Endodermal cell (in vitro differentiated cells): Measurements from ENCODE around the gene CADM1. TPM values are rescaled to one million over a fixed set of nuclear protein-coding genes. Genes with fewer than 3 reads are reported as not detected.
A peak's percentile ranks its signal among the peaks of the same experiment; 100 is the strongest.

ENCODE experiments used
- DNase-seq: peaks from one replicate; pipeline ENCODE4 v3.0.0-alpha.2; 2017
- H3K27ac ChIP-seq: 2 replicates; pipeline ENCODE4 v1.5.1; 2013; ENCODE audit warnings: mild to moderate bottlenecking, low read depth, low read length, moderate library complexity
- H3K27me3 ChIP-seq: 2 replicates; pipeline ENCODE4 v1.6.1; 2013; ENCODE audit warnings: mild to moderate bottlenecking, low read length, moderate library complexity; ENCODE audit not compliant: insufficient read depth, control insufficient read depth, poor library complexity, severe bottlenecking
- H3K36me3 ChIP-seq: 2 replicates; pipeline ENCODE4 v1.7.0; 2013; ENCODE audit warnings: mild to moderate bottlenecking, low read length, moderate library complexity; ENCODE audit not compliant: control insufficient read depth, insufficient read depth
- H3K4me1 ChIP-seq: one replicate; pipeline ENCODE4 v1.7.0; 2013; ENCODE audit warnings: low read length; ENCODE audit not compliant: control insufficient read depth, insufficient read depth
- H3K4me3 ChIP-seq: 2 replicates; pipeline ENCODE4 v1.5.1; 2013; ENCODE audit warnings: mild to moderate bottlenecking, low read length, moderate library complexity
- H3K9ac ChIP-seq: 2 replicates; pipeline ENCODE4 v1.6.1; 2013; ENCODE audit warnings: mild to moderate bottlenecking, low read length, moderate library complexity; ENCODE audit not compliant: poor library complexity, severe bottlenecking; ENCODE audit errors: extremely low read depth
- H3K9me3 ChIP-seq: 2 replicates; pipeline ENCODE4 v1.6.1; 2013; ENCODE audit warnings: mild to moderate bottlenecking, low read length, moderate library complexity; ENCODE audit not compliant: control insufficient read depth
- H3K27ac Mint-ChIP-seq: 2 replicates; pipeline ENCODE4 v1.8.0; 2020; ENCODE audit warnings: mixed read lengths
- H3K27me3 Mint-ChIP-seq: 2 replicates; pipeline ENCODE4 v1.8.0; 2021; ENCODE audit warnings: mild to moderate bottlenecking, mixed read lengths; ENCODE audit not compliant: insufficient read depth
- H3K36me3 Mint-ChIP-seq: 2 replicates; pipeline ENCODE4 v1.8.0; 2020; ENCODE audit warnings: low read depth, mixed read lengths
- H3K4me1 Mint-ChIP-seq: 2 replicates; pipeline ENCODE4 v1.8.0; 2020; ENCODE audit warnings: mixed read lengths
- H3K4me3 Mint-ChIP-seq: 2 replicates; pipeline ENCODE4 v1.8.0; 2020; ENCODE audit warnings: mild to moderate bottlenecking, moderate library complexity, mixed read lengths
- H3K9me3 Mint-ChIP-seq: 2 replicates; pipeline ENCODE4 v1.8.0; 2020; ENCODE audit warnings: mild to moderate bottlenecking, mixed read lengths
- CTCF ChIP-seq: fragments of 200-600 bp; sonication (generic); conservative IDR thresholded peaks from 2 replicates; pipeline ENCODE4 v1.5.0; 2021; ENCODE audit warnings: antibody characterized with exemption, mild to moderate bottlenecking
- WGBS, 2 experiments: methylation state at CpG; one replicate each; pipeline versions ENCODE4 v1.1.5 to v1.1.7; 2013; ENCODE audit warnings: missing lambda C conversion rate in 2 of 2, mixed read lengths in 1 of 2; ENCODE audit not compliant: insufficient coverage in 1 of 2, insufficient read length in 1 of 2; 5-methylcytosine and 5-hydroxymethylcytosine counted together
- total RNA-seq, 2 donors: library from RNA; stranded (reverse); fragmentation: NEBNext Ultra II Directional in 1 of 2; extraction: Animal tissue kit (Norgen Biotek cat#: 25700) in 1 of 2; gene quantifications; 2 replicates in 1 of 2; 3 replicates in 1 of 2; pipeline ENCODE4 v1.2.1, GENCODE V29; 2021

The CADM1 gene
- total RNA-seq, 2 donors from 2014 or later, result 76.3 to 88.2 TPM

- no peak overlapping the region for H3K27ac ChIP-seq
- WGBS, 2 experiments, result 92% methylated on average over 5 of the region's 5 CpGs; no CpG with 5 or more reads in 1 of the 2 experiments
- Mint-ChIP-seq H3K36me3 (peaks cover 4% of the 10 kb centered on the region), H3K4me1 (peaks cover 33% of the 10 kb centered on the region), H3K27ac (no peak overlapping the region), H3K27me3 (no peaks in the 10 kb centered on the region), H3K9me3 (no peaks in the 10 kb centered on the region), H3K4me3 (no peak overlapping the region)
- peaks cover 5% of the 10 kb centered on the region for H3K36me3 ChIP-seq
- H3K4me3 ChIP-seq, result no peak overlapping the region
- H3K9me3 ChIP-seq, result no peaks in the 10 kb centered on the region
- no peaks in the 10 kb centered on the region for H3K27me3 ChIP-seq
- no peak for TF ChIP-seq CTCF
- H3K9ac ChIP-seq, result no peak overlapping the region
- peaks cover 7% of the 10 kb centered on the region for H3K4me1 ChIP-seq
- no peak for DNase-seq
These were observed 309.5 kb downstream of the CADM1 start for GRCh38 chr11:115194802-115195110.

- Mint-ChIP-seq H3K4me3 (no peak overlapping the region), H3K36me3 (peaks cover 4% of the 10 kb centered on the region), H3K9me3 (no peaks in the 10 kb centered on the region), H3K27ac (no peak overlapping the region), H3K4me1 (peaks cover 33% of the 10 kb centered on the region), H3K27me3 (no peaks in the 10 kb centered on the region)
- no peaks in the 10 kb centered on the region for H3K9me3 ChIP-seq
- no peak overlapping the region for H3K4me3 ChIP-seq
- WGBS, 2 experiments, result 84 to 89% methylated on average over 11 to 15 of the region's 15 CpGs
- DNase-seq, result no peak
- peak overlapping the region; percentile 54 for H3K27ac ChIP-seq
- TF ChIP-seq CTCF, result no peak
- no peak overlapping the region for H3K9ac ChIP-seq
- H3K27me3 ChIP-seq, result no peaks in the 10 kb centered on the region
- H3K36me3 ChIP-seq, result no peaks in the 10 kb centered on the region
- H3K4me1 ChIP-seq, result peaks cover 7% of the 10 kb centered on the region
These were observed 310.1 kb downstream of the CADM1 start for GRCh38 chr11:115193914-115194801.

DNA sequence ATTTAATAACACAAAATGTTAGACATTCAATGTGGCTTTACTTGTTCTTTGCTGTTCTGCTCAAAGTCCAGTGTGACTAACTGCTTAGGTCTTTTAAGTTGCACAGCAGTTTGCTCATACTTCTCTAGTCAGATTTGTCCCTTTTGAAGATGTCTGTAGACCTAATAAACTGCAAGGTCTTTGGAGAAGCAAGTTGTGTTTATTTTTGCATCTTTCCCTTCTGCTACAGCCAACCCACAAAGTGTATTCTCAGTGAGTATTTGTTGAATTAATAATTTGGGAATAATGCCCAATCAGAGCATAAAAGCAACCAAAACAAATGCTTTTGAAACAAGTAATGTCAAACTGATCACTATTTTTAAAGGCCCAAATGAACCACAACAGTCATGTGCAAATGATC lies 312.5 kb downstream of the CADM1 start:
- no peaks in the 10 kb centered on the region for H3K36me3 ChIP-seq
- DNase-seq, result no peak
- H3K4me3 Mint-ChIP-seq, result no peak overlapping the region
- H3K9me3 Mint-ChIP-seq, result no peaks in the 10 kb centered on the region
- H3K27ac Mint-ChIP-seq, result no peak overlapping the region
- H3K4me3 ChIP-seq, result no peak overlapping the region
- H3K9me3 ChIP-seq, result no peaks in the 10 kb centered on the region
- no peak for TF ChIP-seq CTCF
- no peaks in the 10 kb centered on the region for H3K36me3 Mint-ChIP-seq
- no peak overlapping the region for H3K27ac ChIP-seq
- H3K27me3 ChIP-seq, result no peaks in the 10 kb centered on the region
- H3K4me1 ChIP-seq, result peaks cover 7% of the 10 kb centered on the region
- H3K4me1 Mint-ChIP-seq, result peaks cover 30% of the 10 kb centered on the region
- no peak overlapping the region for H3K9ac ChIP-seq
- H3K27me3 Mint-ChIP-seq, result no peaks in the 10 kb centered on the region
